ENCODE results near the gene OR13C2. TPM values are rescaled to one million over a fixed set of nuclear protein-coding genes. Genes with fewer than 3 reads are reported as not detected.
"Not testable (repeated sequence)": the region's sequence is repeated elsewhere in the genome, so short reads cannot be mapped to it uniquely, and the experiment has no call there.

The OR13C2 gene, protein sequence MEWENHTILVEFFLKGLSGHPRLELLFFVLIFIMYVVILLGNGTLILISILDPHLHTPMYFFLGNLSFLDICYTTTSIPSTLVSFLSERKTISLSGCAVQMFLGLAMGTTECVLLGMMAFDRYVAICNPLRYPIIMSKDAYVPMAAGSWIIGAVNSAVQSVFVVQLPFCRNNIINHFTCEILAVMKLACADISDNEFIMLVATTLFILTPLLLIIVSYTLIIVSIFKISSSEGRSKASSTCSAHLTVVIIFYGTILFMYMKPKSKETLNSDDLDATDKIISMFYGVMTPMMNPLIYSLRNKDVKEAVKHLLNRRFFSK
- polyA plus RNA-seq (ENCODE audit: insufficient read length in 3 of 3): not detected

DNA sequence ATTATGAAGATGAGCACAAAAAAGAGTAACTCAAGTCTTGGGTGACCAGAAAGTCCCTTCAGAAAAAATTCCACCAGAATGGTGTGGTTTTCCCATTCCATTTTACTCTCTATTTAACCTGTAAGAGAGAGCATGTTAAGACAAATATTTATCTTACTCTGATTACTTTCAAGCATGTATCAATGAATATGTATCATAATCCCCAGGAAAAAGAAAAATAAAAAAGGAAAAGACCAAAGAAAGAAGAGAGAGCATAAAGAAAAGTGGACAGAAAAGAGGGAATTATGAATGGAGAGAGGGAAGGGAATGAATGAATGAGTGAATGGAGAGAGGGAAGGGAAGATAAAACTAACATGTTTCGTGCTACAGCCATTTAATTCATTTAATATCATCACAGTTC is at the start of gene OR13C2:
TSS of gene OR13C2 (minus strand) at position 101 of the 400 bp plus-strand sequence. CDS start at position 101, 0 bp downstream.
- DNase-seq (ENCODE audit: low read depth in 3 of 3, low spot score in 2 of 3): not testable (repeated sequence)

DNA sequence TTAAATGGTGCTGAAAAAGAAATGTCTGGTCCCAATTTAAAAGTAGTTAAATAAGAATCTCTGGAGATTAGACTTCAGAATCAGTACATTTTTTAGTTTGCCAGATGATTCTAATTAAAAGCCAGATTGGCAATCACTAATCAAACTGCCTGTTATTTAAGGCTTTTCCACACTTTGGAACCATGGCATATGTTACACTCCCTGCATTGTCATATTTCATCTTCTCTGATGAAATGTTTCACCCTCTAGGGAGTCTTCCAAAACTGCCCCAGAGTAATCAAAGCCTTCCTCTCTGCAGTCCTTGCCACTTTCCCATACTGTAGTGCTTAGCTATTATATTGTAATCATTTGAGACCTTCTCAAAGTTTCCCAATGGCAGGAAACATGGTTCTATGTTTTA is 30.0 kb upstream of the OR13C2 start:
- no peak for DNase-seq (ENCODE audit: low read depth in 3 of 3, low spot score in 2 of 3)

DNA sequence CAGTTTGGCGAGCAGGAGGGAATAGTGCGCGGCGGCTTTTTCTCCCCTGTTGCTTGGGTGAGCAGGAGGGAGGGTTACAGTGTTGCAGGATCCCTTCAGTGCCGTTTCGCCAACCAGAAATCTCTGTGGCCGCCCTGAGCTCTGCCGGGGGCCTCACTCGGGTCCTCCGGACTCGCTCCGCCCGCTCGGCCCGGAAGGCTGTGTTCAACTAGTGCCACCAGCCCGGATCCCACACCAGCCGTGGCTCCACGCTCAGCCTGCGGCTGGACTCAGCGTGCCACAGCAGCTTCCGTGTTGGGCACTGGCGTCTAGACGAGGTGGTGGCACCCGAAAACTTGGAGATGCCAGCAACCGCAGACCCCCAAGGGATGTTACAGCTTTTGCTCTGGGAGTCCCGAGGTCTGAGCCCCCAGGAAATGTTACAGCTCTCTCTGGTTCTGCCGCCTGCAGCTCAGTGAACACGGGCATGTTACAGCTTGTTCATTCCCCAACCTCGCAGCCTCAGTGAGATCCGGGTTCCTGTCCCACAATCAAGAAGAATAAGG is 28.6 kb upstream of the OR13C2 start:
- DNase-seq (ENCODE audit: low read depth in 3 of 3, low spot score in 2 of 3): no peak

DNA sequence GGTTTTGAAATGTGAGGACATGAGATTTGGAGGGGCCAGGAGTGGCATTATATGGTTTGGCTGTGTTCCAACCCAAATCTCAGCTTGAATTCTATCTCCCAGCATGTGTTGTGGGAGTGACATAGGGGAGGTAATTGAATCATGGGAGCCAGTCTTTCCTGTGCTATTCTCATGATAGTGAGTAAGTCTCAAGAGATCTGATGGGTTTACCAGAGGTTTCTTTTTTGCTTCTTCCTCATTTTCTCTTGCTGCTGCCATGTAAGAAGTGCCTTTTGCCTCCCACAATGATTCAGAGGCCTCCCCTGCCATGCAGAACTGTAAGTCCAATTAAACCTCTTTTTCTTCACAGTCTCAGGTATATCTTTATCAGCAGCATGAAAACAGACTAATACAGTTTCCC is 20.5 kb upstream of the OR13C2 start:
- not testable (repeated sequence) for DNase-seq (ENCODE audit: low read depth in 3 of 3, low spot score in 2 of 3)

DNA sequence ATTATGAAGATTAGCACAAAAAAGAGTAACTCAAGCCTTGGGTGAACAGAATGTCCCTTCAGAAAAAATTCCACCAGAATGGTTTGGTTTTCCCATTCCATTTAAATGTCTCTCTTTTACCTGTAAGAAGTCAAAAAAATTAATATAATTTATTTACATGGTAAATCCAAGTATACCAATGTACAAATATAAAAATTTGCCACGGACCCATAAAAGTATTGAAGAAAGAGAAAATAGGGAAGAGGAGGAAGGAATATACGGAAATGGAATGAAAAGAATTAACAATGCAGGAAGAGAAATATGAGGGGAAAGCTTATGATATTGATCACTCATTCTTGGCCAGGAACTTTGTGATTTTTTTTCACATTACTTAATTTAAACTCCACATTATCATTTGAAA is 12.7 kb upstream of the OR13C2 start, which contains the start of gene OR13C9:
TSS of gene OR13C9 (minus strand) at position 101 of the 400 bp plus-strand sequence. CDS start at position 101, 0 bp downstream.
- no peak for DNase-seq (ENCODE audit: low read depth in 3 of 3, low spot score in 2 of 3)

DNA sequence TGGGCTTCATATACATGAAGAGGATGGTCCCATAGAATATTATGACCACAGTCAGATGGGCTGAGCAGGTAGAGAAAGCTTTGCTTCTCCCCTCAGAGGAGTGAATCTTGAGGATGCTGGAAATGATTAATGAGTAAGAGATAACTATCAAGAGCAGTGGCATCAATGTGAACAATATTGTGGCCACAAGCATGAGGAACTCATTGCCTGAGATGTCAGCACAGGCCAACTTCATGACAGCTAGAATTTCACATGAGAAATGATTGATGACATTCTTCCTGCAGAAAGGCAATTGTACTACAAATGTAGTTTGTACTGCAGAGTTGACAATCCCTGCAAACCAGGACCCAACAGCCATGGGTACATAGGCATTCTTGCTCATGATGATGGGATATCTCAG is 12.0 kb upstream of the OR13C2 start:
- no peak for DNase-seq (ENCODE audit: low read depth in 3 of 3, low spot score in 2 of 3)

DNA sequence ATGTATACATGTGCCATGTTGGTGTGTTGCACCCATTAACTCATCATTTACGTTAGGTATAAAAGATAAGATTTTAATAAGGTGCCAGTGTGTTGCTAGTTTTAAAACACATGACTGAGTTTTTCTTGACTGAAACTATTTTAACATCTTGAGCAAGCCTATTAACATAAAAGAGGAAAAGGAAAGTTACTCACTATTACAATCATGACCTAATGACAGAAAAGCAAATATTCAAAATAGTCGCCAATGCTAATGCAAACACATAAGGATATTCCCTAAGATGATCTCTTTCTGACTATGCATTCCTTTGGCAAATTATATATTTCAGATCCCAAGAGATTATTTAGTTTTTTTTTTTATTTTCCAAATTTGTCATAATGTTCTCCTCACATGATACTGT is 5.8 kb upstream of the OR13C2 start:
- DNase-seq (ENCODE audit: low read depth in 3 of 3, low spot score in 2 of 3): no peak

DNA sequence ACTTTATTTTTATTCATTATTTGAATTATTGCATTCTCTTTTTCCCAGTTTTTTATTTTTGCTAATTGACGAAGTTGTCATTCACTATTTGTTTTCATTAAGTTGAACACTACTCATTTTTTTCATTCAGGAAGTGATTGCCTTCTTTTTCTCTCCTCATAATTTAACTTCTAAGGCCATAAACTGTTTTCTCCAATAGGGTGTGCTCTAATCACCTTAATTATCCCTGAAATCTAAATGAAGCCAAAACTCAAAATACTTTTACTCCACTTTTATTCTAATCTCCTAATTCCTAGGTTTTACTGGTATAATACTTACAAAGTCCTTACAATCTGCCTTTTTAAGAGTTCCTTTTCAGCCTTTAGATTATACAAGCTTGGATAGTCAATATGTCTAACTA is 2.9 kb upstream of the OR13C2 start:
- DNase-seq (ENCODE audit: low read depth in 3 of 3, low spot score in 2 of 3): no peak

DNA sequence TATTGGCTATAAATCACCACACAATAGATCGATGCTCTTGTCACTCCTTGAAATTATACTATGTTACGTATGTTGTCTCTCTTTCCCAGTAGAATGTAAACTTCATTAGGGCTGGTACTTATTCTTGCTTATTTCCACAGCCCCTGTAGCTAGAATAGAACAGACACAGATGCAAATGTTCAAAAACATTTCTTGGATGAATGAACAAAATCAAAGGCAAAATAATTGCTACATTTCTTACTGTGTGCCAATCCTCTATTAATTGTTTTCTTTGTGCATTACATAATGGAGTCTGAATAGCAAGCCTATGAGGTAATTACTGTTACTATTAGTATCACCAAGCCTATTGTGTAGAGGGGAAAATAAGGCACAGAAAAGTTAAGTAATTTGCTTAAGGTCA is 725 bp upstream of the OR13C2 start:
- DNase-seq (ENCODE audit: low read depth in 3 of 3, low spot score in 2 of 3): no peak

DNA sequence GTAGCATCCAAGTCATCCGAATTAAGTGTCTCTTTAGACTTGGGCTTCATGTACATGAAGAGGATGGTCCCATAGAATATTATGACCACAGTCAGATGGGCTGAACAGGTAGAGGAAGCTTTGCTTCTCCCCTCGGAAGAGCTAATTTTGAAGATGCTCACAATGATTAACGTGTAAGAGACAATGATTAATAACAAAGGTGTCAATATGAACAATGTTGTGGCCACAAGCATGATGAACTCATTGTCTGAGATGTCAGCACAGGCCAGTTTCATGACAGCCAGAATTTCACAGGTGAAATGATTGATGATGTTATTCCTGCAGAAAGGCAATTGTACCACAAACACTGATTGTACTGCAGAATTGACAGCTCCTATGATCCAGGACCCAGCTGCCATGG is 626 bp downstream of the OR13C2 start:
- no peak for DNase-seq (ENCODE audit: low read depth in 3 of 3, low spot score in 2 of 3)

DNA sequence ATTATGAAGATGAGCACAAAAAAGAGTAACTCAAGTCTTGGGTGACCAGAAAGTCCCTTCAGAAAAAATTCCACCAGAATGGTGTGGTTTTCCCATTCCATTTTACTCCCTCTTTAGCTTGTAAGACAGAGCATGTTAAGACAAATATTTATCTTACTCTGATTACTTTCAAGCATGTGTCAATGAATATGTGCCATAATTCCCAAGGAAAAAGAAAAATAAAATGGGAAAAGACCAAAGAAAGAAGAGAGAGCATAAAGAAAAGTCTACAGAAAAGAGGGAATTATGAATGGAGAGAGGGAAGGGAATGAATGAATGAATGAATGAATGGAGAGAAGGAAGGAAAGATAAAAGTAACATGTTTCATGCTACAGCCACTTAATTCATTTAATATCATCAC is 6.1 kb downstream of the OR13C2 start, which contains the start of gene OR13C5:
TSS of gene OR13C5 (minus strand) at position 101 of the 400 bp plus-strand sequence. CDS start at position 101, 0 bp downstream.
- DNase-seq (ENCODE audit: low read depth in 3 of 3, low spot score in 2 of 3): not testable (repeated sequence)

DNA sequence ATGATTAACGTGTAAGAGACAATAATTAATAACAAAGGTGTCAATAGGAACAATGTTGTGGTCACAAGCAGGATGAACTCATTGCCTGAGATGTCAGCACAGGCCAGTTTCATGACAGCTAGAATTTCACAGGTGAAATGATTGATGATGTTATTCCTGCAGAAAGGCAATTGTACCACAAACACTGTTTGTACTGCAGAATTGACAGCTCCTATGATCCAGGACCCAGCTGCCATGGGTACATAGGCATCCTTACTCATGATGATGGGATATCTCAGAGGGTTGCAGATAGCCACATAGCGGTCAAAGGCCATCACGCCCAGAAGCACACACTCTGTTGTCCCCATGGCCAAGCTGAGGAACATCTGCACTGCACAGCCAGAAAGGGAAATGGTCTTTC is 6.7 kb downstream of the OR13C2 start:
- DNase-seq (ENCODE audit: low read depth in 3 of 3, low spot score in 2 of 3): not testable (repeated sequence)

DNA sequence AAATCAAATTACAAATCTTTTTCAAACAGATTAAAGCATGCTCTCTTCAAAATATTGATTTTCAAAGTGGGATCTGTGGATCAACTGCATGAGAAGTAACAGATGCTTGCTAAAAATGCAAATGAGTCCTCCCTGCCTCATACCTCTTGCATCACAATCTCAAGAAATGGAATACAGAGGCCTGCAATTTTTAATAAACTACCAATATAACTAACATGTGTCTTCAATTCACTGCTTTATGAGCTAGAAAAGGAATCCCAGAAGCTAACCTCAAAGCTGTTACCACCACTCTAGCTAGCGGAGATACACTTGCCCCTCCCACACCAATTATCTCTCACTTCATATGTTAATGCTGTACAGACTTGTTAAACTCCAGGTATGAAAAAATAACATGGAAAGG is 15.8 kb downstream of the OR13C2 start:
- DNase-seq (ENCODE audit: low read depth in 3 of 3, low spot score in 2 of 3): no peak

DNA sequence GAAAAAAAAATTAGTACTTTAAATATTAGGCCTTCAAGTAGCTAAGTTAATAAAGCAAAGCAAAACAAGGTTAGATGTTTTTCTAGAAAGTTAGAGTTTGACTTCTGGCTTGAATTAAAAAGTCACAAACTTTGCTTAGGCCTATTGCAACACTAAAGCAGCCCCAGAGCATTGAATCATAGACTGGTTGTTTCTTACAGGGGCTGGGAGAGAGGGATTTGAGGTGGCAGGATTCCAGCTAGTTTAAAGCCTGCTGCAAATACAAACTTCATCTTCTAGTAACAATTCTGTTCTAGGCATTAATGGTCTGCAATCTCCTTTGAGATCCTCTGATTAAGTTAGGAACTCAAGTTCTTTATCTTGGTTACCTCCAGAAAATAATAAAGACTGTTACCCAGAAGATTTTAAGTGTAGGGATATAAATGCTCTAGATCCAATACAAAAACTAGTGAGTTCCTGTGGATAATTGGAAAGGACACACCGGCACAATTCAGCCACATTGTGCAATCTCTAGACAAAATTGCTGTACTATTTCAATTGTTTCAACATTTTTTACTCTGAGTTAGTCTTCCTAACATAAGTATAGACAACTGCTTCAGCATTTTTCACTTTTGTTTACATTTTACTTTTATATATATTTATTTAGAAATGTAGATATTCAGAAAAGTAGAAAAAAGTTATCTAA is 18.8 kb downstream of the OR13C2 start:
- no peak for DNase-seq (ENCODE audit: low read depth in 3 of 3, low spot score in 2 of 3)

DNA sequence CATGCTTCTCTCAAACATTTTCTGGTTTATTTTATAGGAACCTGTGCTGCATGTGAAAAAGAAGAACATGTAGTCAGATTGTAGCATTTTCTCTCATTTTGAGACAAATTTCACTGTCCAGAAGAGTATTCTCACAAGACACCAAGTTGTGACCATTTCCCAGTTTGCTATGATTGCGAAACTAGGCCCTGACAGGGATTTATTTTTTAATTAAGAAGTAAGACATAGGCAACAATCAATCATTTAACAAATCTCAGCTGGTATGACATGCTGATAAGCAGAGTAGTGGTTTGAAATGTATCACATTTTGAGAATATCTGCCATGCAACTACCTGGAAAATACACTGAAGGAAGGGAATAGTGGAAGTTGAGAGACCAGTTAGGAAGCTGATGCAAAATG is 24.9 kb downstream of the OR13C2 start:
- DNase-seq (ENCODE audit: low read depth in 3 of 3, low spot score in 2 of 3): no peak

DNA sequence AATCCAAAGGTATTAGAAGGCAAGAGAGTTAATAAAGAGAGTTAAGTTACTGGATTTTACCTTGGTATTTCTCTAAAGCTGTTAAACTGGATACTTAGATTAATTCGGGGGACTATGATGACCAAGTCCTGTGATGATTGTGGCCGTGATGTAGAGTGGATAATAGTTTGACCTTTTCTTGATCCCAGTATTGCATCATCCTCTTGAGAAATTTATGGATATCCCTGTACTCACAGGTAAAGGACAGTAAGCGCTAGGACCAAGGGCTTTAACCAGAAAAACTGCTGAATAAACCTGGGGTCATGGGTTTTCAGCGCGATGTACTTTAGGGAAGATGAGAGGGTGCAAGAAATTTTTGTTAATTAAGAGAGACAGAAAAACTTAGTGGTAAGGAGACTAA is 28.2 kb downstream of the OR13C2 start:
- no peak for DNase-seq (ENCODE audit: low read depth in 3 of 3, low spot score in 2 of 3)

DNA sequence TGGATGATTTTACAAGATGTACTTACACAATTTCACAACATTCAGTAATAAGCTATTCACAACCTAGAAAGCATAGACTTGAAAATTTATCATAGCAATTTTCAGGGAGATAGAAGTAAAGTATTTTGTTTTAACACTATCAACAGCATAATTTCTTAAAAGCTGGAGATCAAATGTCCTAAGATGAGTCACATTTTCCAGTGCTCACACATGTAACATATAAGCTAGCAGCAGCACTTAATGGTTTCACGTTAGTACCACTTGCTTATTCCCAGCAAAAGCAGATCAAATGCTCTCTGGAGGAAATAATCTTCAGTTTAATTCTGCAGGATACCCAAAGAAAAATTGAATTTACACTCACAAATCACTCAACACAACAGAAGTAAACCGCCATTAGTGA is 30.0 kb downstream of the OR13C2 start:
- no peak for DNase-seq (ENCODE audit: low read depth in 3 of 3, low spot score in 2 of 3)

DNA sequence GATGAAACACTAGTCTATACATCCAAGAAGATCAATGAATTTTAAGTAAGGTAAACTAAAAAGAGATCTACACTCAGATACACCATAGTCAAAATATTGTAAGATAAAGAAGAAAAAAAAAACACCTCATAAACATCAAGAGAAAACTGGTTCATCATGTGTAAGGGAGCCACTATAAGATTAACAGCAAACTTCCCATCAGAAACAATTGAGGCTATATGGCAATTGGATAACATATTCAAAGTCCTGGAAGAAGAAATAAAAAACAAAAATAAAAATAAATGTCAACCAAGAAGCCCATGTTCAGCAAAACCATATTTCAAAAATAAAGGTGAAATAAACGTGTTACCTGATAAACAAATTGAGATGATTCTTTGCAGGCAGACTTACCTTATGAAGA is 32.8 kb downstream of the OR13C2 start:
- no peak for DNase-seq (ENCODE audit: low read depth in 3 of 3, low spot score in 2 of 3)

DNA sequence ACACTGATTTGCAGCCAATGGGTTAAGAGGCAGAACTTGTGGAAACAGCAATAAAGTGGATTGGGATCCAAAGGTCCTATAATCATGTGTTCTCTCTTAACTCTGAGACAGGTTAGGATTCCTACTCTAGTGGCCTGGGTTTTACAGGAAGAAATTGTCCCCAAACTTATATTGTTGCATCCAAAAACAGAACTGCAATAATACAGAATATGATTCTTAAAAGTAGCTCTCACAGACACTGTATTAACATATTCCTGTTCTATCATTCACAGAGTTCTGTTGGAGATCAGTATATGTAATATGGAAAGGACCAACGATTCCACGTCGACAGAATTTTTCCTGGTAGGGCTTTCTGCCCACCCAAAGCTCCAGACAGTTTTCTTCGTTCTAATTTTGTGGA is 36.6 kb downstream of the OR13C2 start, which contains the start of gene OR13C8:
TSS of gene OR13C8 (plus strand) at position 301 of the 400 bp plus-strand sequence. CDS start at position 301, 0 bp downstream.
- no peak for DNase-seq (ENCODE audit: low read depth in 3 of 3, low spot score in 2 of 3)

DNA sequence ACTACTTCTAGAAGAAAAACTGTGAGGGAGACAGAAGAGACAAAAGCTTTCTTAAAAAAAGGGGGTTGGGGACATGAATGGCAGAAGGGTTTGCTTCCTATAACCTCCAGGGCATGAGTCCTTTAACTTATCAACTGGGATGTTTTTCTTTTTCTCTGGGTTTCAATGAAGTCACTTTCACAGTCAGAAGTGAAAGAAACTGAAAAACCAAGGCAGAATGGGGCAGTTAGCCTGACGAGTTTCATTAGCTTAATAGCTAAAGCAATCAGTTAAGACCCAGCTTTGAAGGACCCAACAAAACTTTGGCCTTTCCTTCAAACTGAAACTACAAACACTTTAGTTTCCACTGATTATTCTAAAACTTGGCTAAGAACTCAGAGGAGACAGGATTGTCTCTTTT is 41.1 kb downstream of the OR13C2 start:
- no peak for DNase-seq (ENCODE audit: low read depth in 3 of 3, low spot score in 2 of 3)

DNA sequence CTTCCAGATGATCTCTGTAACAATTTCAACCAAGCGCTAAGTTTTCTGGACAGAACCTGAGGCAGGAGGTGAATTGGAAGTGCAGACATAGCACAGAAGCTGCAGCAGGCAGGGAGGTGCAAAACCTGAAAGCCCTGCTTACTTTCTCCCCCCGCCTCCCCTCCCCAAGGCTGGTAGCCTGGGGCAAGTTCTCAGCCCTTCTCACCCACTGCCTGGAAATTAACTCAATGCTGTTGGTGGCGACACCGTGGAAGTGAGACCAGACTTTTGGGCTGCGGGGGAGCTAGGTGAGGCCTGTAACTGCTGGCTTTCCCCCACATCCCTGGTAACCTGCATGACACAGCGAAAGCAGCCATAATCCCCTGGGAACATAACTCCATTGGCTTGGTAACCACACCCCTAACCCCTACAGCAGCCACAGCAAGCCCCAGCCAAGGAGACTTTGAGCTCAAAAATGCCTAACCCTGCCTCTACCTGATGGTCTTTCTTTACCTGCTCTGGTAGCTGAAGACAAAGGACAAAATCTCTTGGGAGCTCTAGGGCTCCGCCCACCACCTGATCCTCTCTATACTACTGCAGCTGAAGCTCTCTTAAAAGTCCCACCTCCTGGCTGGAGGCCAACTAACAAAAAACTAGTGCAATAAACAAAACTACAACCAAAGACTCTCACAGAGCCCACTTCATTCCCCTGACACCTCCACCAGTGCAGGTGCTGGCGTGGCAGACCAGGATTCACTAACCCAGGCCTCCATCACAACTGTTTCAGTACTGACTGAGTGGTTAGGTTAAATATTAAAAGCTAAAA is 48.4 kb downstream of the OR13C2 start:
- DNase-seq (ENCODE audit: low read depth in 3 of 3, low spot score in 2 of 3): no peak

Measured in right renal cortex interstitium (tissue), 3 donors.